Activated T-cell treated with anti-CD3 and anti-CD28 coated beads, Interleukin-2, amount 50 U/mL, for 24 hours (primary cell): ENCODE results near the gene PCDH9.

ENCODE experiments used
- DNase-seq: peaks from one replicate; pipeline ENCODE4 v3.0.0-alpha.2; 2020
- H3K27ac Mint-ChIP-seq: 2 replicates; pipeline ENCODE4 v1.8.0; 2020; ENCODE audit warnings: mild to moderate bottlenecking, mixed read lengths
- H3K27me3 Mint-ChIP-seq: 2 replicates; pipeline ENCODE4 v1.8.0; 2020; ENCODE audit warnings: mixed read lengths
- H3K36me3 Mint-ChIP-seq: 2 replicates; pipeline ENCODE4 v1.8.0; 2020; ENCODE audit warnings: low read depth, mixed read lengths
- H3K4me1 Mint-ChIP-seq: 2 replicates; pipeline ENCODE4 v1.8.0; 2020; ENCODE audit warnings: low read depth, mixed read lengths
- H3K4me3 Mint-ChIP-seq: 2 replicates; pipeline ENCODE4 v1.8.0; 2020; ENCODE audit warnings: mild to moderate bottlenecking, moderate library complexity, mixed read lengths
- H3K9me3 Mint-ChIP-seq: 2 replicates; pipeline ENCODE4 v1.8.0; 2020; ENCODE audit warnings: mixed read lengths

PCDH9 gene

GRCh38 chr13:66835040-66835628, 395.0 kb downstream of the PCDH9 start:
- no peak overlapping the region for H3K27ac Mint-ChIP-seq
- no peak for DNase-seq
- no peak overlapping the region for H3K4me3 Mint-ChIP-seq
- H3K27me3 Mint-ChIP-seq = no peaks in the 10 kb centered on the region
- H3K4me1 Mint-ChIP-seq = no peaks in the 10 kb centered on the region
- no peaks in the 10 kb centered on the region for H3K36me3 Mint-ChIP-seq
- H3K9me3 Mint-ChIP-seq = no peaks in the 10 kb centered on the region

GRCh38 chr13:66830940-66831716, 399.0 kb downstream of the PCDH9 start:
- no peaks in the 10 kb centered on the region for H3K4me1 Mint-ChIP-seq
- no peak for DNase-seq
- no peaks in the 10 kb centered on the region for H3K36me3 Mint-ChIP-seq
- no peaks in the 10 kb centered on the region for H3K9me3 Mint-ChIP-seq
- H3K27ac Mint-ChIP-seq = no peak overlapping the region
- H3K4me3 Mint-ChIP-seq = no peak overlapping the region
- H3K27me3 Mint-ChIP-seq = no peaks in the 10 kb centered on the region

- DNase-seq = no peak
- no peak overlapping the region for H3K27ac Mint-ChIP-seq
- H3K36me3 Mint-ChIP-seq = no peaks in the 10 kb centered on the region
- no peaks in the 10 kb centered on the region for H3K9me3 Mint-ChIP-seq
- H3K27me3 Mint-ChIP-seq = no peaks in the 10 kb centered on the region
- no peaks in the 10 kb centered on the region for H3K4me1 Mint-ChIP-seq
- H3K4me3 Mint-ChIP-seq = no peak overlapping the region
These were observed 400.3 kb downstream of the PCDH9 start for GRCh38 chr13:66829803-66830202.

GRCh38 chr13:66826398-66826797, 403.7 kb downstream of the PCDH9 start:
- no peaks in the 10 kb centered on the region for H3K4me1 Mint-ChIP-seq
- H3K36me3 Mint-ChIP-seq = no peaks in the 10 kb centered on the region
- no peaks in the 10 kb centered on the region for H3K27me3 Mint-ChIP-seq
- DNase-seq = no peak
- H3K4me3 Mint-ChIP-seq = no peak overlapping the region
- H3K27ac Mint-ChIP-seq = no peak overlapping the region
- H3K9me3 Mint-ChIP-seq = no peaks in the 10 kb centered on the region

- H3K9me3 Mint-ChIP-seq = no peaks in the 10 kb centered on the region
- no peak overlapping the region for H3K27ac Mint-ChIP-seq
- H3K4me3 Mint-ChIP-seq = no peak overlapping the region
- no peaks in the 10 kb centered on the region for H3K36me3 Mint-ChIP-seq
- H3K27me3 Mint-ChIP-seq = no peaks in the 10 kb centered on the region
- DNase-seq = no peak
- no peaks in the 10 kb centered on the region for H3K4me1 Mint-ChIP-seq
These were observed 408.6 kb downstream of the PCDH9 start for GRCh38 chr13:66821551-66821950.

- Mint-ChIP-seq H3K27ac (no peak overlapping the region), H3K36me3 (no peaks in the 10 kb centered on the region), H3K4me1 (no peaks in the 10 kb centered on the region), H3K4me3 (no peak overlapping the region), H3K27me3 (no peaks in the 10 kb centered on the region), H3K9me3 (no peaks in the 10 kb centered on the region)
- no peak for DNase-seq
These were observed 418.7 kb downstream of the PCDH9 start for GRCh38 chr13:66811455-66811854.

- no peak overlapping the region for H3K4me3 Mint-ChIP-seq
- H3K9me3 Mint-ChIP-seq = no peaks in the 10 kb centered on the region
- no peaks in the 10 kb centered on the region for H3K36me3 Mint-ChIP-seq
- no peaks in the 10 kb centered on the region for H3K4me1 Mint-ChIP-seq
- H3K27ac Mint-ChIP-seq = no peak overlapping the region
- no peaks in the 10 kb centered on the region for H3K27me3 Mint-ChIP-seq
- DNase-seq = no peak
These were observed 420.7 kb downstream of the PCDH9 start for GRCh38 chr13:66809485-66809884.

- H3K27ac Mint-ChIP-seq = no peak overlapping the region
- no peaks in the 10 kb centered on the region for H3K4me1 Mint-ChIP-seq
- no peaks in the 10 kb centered on the region for H3K36me3 Mint-ChIP-seq
- DNase-seq = no peak
- H3K9me3 Mint-ChIP-seq = no peaks in the 10 kb centered on the region
- H3K27me3 Mint-ChIP-seq = no peaks in the 10 kb centered on the region
- H3K4me3 Mint-ChIP-seq = no peak overlapping the region
These were observed 422.9 kb downstream of the PCDH9 start for GRCh38 chr13:66807251-66807650.

- Mint-ChIP-seq H3K4me1 (no peaks in the 10 kb centered on the region), H3K4me3 (no peak overlapping the region), H3K36me3 (no peaks in the 10 kb centered on the region), H3K27ac (no peak overlapping the region), H3K9me3 (no peaks in the 10 kb centered on the region), H3K27me3 (no peaks in the 10 kb centered on the region)
- DNase-seq = no peak
These were observed 424.5 kb downstream of the PCDH9 start for GRCh38 chr13:66805657-66806056.

GRCh38 chr13:66803808-66804456, 426.2 kb downstream of the PCDH9 start:
- Mint-ChIP-seq H3K9me3 (peaks cover 2% of the 10 kb centered on the region), H3K4me3 (no peak overlapping the region), H3K27me3 (no peaks in the 10 kb centered on the region), H3K4me1 (no peaks in the 10 kb centered on the region), H3K27ac (no peak overlapping the region), H3K36me3 (no peaks in the 10 kb centered on the region)
- DNase-seq = no peak

- no peak for DNase-seq
- Mint-ChIP-seq H3K36me3 (no peaks in the 10 kb centered on the region), H3K4me1 (no peaks in the 10 kb centered on the region), H3K9me3 (peaks cover 2% of the 10 kb centered on the region), H3K27ac (no peak overlapping the region), H3K4me3 (no peak overlapping the region), H3K27me3 (no peaks in the 10 kb centered on the region)
These were observed 426.9 kb downstream of the PCDH9 start for GRCh38 chr13:66803013-66803807.

- H3K4me3 Mint-ChIP-seq = no peak overlapping the region
- no peaks in the 10 kb centered on the region for H3K36me3 Mint-ChIP-seq
- no peaks in the 10 kb centered on the region for H3K4me1 Mint-ChIP-seq
- H3K27ac Mint-ChIP-seq = no peak overlapping the region
- no peaks in the 10 kb centered on the region for H3K27me3 Mint-ChIP-seq
- DNase-seq = no peak
- H3K9me3 Mint-ChIP-seq = peaks cover 4% of the 10 kb centered on the region
These were observed 434.5 kb downstream of the PCDH9 start for GRCh38 chr13:66795636-66796035.

GRCh38 chr13:66794340-66795031, 435.6 kb downstream of the PCDH9 start:
- H3K4me3 Mint-ChIP-seq = no peak overlapping the region
- H3K9me3 Mint-ChIP-seq = peaks cover 4% of the 10 kb centered on the region
- H3K36me3 Mint-ChIP-seq = no peaks in the 10 kb centered on the region
- no peaks in the 10 kb centered on the region for H3K27me3 Mint-ChIP-seq
- no peak overlapping the region for H3K27ac Mint-ChIP-seq
- H3K4me1 Mint-ChIP-seq = no peaks in the 10 kb centered on the region
- DNase-seq = no peak

GRCh38 chr13:66790861-66791260, 439.3 kb downstream of the PCDH9 start:
- DNase-seq = no peak
- Mint-ChIP-seq H3K27ac (no peak overlapping the region), H3K4me3 (no peak overlapping the region), H3K9me3 (peaks cover 2% of the 10 kb centered on the region), H3K4me1 (no peaks in the 10 kb centered on the region), H3K36me3 (no peaks in the 10 kb centered on the region), H3K27me3 (no peaks in the 10 kb centered on the region)
